GM18499 (cell line): ENCODE results near the gene UTP20.
A peak's percentile ranks its signal among the peaks of the same experiment; 100 is the strongest.

Experiments used
- ATAC-seq: cut with Tn5 transposase; IDR thresholded peaks from one replicate; pipeline ENCODE4 v1.9.1; 2021; ENCODE audit warnings: moderate number of reproducible peaks; ENCODE audit not compliant: insufficient read depth, unreplicated experiment

UTP20 gene

GRCh38 chr12:101280006-101280505 is at the start of gene UTP20:
UTP20 (plus strand) TSS chr12:101280105; CDS start chr12:101280283, 178 bp downstream.
- ATAC-seq: peak; percentile 99

DNA sequence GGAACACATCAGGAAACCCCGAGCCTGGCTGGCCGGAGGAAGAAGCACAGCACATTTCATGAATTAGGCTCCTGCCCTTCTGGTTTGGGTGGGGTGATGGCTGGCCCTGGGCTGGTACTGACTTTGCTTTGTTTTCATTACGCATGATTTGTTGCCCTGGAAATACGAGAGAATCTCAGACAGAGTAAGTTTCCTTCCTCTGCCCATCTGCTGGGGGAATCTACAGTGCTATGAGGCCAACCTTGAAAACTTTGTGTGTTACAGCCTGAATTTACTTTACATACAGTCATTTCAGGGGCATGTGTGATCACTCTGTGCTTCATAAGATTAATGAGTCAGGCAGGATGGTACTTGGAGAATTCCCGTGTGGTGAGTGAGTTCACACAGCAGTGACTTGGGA is 49.4 kb upstream of the UTP20 start:
- ATAC-seq: no peak

GRCh38 chr12:101231636-101232035 is 48.3 kb upstream of the UTP20 start:
- no peak for ATAC-seq

DNA sequence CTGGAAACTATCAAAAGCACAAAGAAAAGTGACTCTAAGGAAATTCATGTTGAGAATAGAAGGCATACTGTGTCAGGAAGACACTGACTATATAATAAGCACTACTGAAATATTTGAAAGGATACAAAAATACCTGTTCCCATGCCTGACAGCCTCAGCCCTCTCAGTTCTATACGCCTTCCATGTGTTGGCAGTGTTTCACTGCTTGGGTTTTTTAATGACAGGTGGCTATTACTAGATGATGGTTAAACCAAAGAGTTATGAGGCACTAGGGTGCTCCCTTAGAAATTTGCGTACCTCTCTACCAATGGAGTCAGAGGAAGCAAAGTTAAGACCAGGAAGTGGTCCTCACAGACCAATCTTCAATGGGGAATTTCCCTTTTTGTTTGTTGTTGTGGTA is 44.2 kb upstream of the UTP20 start:
- no peak for ATAC-seq

GRCh38 chr12:101238306-101238705 is 41.6 kb upstream of the UTP20 start:
- ATAC-seq: no peak

DNA sequence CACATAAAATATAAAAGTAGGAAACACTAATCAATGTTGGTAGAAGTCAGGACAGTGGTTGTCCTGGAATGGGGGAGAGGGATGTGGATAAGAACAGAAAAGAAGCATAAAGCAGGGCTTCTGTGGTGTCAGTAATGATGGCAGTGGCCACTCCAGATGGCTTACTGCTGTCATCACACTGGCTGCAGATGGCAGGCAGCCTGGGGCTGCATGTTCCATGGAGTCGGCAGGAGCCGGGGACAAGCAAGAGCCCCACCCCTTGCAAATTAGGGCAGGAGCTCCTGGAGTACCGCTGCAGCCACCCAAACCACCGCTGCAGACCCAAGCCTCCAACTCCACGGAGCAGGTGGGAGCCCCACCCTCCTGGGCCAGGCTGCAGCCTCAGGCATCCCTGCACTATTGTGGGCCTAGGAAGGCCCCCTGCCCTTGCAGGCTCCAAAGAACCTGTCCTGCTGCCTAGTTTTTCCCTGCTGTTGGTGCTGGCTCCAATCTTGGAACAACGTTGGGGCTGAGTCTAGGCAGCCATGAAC is 41.0 kb upstream of the UTP20 start:
- ATAC-seq: no peak

- no peak for ATAC-seq
These were observed 36.8 kb upstream of the UTP20 start for GRCh38 chr12:101243074-101243473.

- no peak for ATAC-seq
These were observed 36.3 kb upstream of the UTP20 start for GRCh38 chr12:101243616-101244015.

DNA sequence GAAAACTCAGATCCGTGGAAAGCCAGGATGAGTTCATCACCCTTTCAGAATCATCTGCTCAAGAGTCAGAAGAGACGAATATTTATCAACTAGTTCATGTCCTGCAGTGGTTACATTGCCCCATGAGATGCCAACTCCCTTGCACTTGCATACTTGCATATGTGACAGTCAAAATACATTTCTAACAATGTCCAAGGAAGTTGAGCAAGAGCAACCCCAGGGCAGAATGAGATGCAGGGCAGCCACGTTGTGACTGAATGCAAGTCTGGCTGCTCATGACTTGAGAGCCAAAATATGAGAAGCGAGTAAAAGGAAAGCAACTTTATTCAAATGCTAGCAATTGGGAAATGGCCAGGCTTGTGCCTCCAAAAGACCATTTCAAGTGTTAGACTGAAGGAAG is 23.6 kb upstream of the UTP20 start:
- no peak for ATAC-seq

DNA sequence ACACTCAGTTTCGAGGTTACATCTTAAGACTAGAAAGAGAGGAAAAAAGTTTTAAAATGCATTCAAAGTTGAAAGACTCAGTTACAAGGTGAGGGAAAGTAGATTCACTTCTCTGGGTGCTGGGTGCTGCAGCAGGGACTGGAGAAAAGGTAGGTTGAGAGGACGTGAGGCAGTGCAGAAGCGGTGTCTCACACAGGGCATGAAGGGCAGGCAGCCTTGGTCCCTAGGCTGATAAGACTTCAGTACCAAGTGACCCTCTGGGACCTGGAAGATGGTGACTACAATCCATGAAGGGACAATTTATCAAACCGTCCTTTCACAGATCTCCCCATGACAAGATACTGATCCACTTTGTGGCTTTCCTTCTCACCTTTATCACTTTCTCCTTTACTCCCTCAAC is 22.5 kb upstream of the UTP20 start:
- ATAC-seq: no peak

GRCh38 chr12:101267111-101267510 is 12.8 kb upstream of the UTP20 start:
- ATAC-seq: no peak

DNA sequence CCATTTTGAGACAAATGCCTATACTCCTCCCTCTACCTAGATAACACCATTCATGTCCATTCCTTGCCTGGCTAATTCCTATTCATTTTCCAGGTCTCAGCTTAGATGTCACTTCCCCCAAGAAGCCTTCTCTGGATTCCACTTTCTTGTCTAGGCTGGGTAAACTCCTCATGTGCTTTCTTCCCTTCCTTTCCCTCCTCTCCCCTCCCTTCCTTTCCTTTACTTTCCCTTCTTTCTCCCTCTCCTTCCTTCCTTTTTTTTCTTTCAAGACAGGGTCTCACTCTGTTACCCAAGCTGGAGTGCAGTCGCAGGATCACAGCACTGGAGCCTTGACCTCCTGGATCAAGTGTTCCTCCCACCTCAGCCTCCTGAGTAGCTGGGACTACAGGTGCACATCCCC is 3.5 kb upstream of the UTP20 start:
- no peak for ATAC-seq

- no peak for ATAC-seq
These were observed 2.5 kb upstream of the UTP20 start for GRCh38 chr12:101277443-101277842.

DNA sequence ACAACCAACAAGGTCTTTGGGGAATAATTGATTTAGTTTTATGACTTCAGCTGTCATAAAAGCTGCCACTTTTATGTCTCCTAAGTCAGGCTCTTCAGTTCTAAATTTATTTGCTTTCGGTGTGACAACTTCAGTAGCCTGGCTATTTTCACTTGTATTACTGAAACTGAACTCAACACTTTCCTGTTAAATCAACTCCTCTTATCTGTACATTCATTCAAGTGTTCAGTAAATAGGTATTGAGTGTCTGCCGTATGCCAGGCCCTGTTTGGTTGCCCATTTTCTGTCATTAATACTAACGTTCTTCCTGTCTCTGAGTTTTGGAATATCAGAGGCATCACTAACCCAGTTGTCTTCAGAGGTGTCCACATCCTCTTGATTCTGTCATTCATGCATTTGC is 7.5 kb downstream of the UTP20 start:
- no peak for ATAC-seq

- no peak for ATAC-seq
These were observed 17.8 kb downstream of the UTP20 start for GRCh38 chr12:101297661-101298060.

GRCh38 chr12:101298426-101298825 is 18.5 kb downstream of the UTP20 start:
- no peak for ATAC-seq

- ATAC-seq: no peak
These were observed 19.4 kb downstream of the UTP20 start for GRCh38 chr12:101299346-101299745.

- no peak for ATAC-seq
These were observed 20.0 kb downstream of the UTP20 start for GRCh38 chr12:101299931-101300330.

DNA sequence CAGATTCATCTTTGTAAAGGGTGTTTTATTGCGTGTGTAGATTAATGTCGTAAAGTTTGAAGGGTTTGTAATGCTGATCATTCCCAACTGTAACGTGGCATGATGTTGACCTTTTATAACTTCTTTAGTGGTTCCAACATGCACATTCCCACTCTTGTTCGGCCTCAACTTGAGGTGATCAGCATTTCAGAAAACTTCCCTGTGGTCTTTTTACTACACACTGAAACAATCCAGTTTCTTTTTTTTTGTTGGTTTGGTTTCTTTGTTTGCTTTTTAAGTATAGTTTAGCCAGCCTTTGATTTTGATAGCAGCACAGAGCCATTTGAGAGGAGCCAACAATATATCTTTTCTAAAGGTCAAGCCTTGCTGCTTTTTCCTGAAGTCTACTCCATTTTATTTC is 22.8 kb downstream of the UTP20 start:
- ATAC-seq: no peak

GRCh38 chr12:101305226-101305779 is 25.4 kb downstream of the UTP20 start:
- ATAC-seq: no peak

GRCh38 chr12:101305794-101306193 is 25.9 kb downstream of the UTP20 start:
- no peak for ATAC-seq

GRCh38 chr12:101322480-101322879 is 42.6 kb downstream of the UTP20 start:
- ATAC-seq: no peak
